Measurements from ENCODE around the gene FIZ1.

GRCh38 chr19:55623130-55623529 is 23.8 kb upstream of the FIZ1 start:
- TF ChIP-seq CTCF (IDR thresholded peaks at IDR 0.05; ENCODE audit: insufficient read depth, low read length), result no peak
- TF ChIP-seq REST (IDR thresholded peaks at IDR 0.05; ENCODE audit: insufficient replicate concordance, low read depth), result no peak
- TF ChIP-seq POLR2AphosphoS5 (IDR thresholded peaks at IDR 0.05; ENCODE audit: low read depth), result no peak
